Measurements from ENCODE around the gene DPH3.
"Not testable (repeated sequence)": the region's sequence is repeated elsewhere in the genome, so short reads cannot be mapped to it uniquely, and the experiment has no call there.

The DPH3 gene
- total RNA-seq = 28.3 to 46.2 reads per million in 2 experiments

DNA sequence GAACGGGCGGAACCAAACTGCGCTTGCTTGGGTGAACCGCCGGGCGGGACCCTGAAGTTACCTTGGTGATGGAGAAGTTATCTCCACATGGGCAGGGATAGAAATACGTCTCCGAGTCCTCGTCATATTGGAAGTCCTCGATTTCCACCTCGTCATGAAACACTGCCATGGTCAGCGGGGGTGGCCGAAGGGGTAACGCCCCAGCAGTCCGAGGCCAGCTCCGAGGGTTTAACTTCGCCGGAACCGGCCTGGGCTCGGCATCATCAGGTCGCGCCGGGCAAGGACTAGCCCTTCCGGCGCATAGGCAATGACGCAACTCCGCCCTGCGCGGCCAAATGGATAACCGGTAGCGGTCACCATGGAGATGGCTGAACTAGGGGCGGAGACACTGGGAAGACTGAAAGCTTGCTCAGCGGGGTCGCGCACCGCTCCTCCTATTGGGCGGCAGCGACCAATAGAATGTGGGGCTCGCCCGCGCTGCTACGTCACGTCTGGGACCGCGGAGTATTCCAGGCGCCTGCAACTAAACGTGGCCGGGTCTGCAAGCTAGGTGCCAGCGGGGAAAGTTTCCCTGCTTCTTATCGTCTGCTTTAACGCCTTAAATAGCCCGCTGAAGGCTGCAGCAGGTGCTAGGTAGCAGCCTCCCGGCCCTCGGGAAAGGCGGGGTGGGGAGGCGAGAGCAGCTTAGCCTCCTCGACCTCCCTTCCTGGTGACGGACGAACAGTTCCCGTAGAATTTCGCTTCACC is at the start of gene DPH3, which contains the start of gene OXNAD1:
Gene DPH3, minus strand, starts transcription at position 236 of the 747 bp plus-strand sequence. Its CDS starts 67 bp downstream, at position 169.
Gene OXNAD1, plus strand, starts transcription at position 505 of the 747 bp plus-strand sequence. CDS start 5,741 bp downstream, outside the sequence.
- DNase-seq (ENCODE audit: low read depth) = peak; percentile 98

DNA sequence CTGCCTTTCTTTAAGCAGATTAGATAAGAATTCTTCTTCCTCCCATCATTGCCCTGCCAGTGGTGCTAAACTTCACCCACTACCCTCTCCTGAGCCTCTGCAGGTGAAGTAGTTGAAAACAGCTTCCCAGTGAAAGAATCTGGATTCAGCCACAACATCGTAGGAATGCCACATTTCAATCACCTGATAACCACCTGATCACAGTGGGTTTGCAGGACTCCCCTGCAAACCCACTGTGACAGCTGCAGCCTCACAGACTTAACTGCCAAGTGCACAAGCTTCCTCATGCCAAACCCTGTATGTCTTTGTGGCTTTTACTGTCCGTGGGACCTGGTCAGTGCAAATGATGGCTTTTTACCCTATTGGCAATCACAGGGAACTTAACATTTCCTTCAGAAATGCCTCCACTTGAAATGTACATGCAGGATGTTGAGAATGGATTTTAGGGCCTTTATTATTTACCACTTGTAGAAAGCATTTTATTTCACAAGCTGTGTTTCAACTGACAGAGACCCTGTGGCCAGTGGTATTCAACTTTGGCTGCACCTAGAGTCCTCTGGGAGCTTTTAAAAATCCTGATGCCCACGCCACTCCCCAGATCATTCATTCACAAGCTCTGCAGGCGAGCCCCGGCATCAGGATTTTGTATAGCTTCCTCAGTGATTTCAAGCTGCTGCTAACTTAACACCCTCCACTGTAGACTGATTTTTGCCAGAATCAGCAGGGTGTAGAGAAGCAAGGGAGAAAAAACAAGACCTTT is 49.3 kb upstream of the DPH3 start:
- no peak for DNase-seq (ENCODE audit: low read depth)

DNA sequence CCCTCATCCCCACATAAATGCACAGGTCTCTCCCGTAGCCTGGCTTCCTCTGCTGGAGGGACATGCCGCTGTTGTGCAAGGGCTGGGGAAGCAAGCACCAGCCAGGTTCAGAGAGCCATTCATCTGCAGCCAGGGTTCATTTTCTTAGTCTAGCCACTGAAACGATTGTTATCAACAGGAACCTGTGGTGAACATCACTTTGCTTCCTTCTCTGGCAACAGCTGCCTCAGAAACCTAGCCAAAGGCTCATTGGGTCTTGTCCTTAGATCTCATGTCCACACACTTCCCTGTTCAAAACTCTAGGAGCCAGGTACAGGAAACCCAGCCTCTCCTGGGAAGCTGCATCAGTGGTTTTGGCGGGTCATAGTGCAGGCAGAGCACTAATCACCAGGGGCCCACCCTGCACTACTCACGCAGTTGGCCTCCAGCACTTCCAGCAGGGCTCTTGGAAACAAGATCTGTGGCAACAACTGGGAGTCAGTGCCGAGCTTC is 47.3 kb upstream of the DPH3 start:
- peak; percentile 48 for DNase-seq (ENCODE audit: low read depth)

DNA sequence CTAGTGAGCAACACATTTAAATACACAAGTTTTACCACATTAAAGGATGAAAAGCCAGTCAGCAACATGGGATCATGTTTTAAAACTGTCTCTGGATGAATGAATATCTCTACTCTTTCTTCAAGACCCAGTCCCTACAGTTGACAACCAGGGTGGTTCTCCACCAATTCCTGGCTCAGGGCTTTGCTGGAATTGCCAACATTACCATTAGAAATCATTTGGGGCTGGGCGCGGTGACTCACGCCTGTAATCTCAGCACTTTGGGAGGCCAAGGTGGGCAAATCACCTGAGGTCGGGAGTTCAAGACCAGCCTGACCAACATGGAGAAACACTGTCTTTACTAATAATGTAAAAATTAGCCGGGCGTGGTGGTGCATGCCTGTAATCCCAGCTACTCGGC is 45.7 kb upstream of the DPH3 start:
- not testable (repeated sequence) for DNase-seq (ENCODE audit: low read depth)

GRCh38 chr3:16309558-16309957 is 44.8 kb upstream of the DPH3 start:
- peak; percentile 53 for DNase-seq (ENCODE audit: low read depth)

DNA sequence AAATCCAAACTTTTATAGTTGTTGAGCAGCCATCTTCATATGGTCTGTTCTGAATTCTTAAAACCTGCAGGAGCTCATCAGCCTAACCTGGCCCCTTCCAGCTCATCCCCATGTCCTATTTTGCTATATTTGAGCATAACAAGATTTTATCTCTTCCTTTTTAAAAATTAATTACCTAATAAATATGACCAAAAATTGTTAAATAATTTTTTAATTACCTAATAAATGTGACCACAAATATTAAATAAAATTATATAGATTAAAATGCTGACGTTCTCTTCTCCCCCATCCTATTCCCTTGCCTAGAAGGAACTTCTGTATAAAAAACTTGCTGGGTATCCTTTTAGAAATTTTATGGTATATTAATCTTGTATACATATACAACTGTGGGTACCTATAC is 44.0 kb upstream of the DPH3 start:
- DNase-seq (ENCODE audit: low read depth) = no peak

GRCh38 chr3:16307832-16308531 is 43.2 kb upstream of the DPH3 start:
- no peak for DNase-seq (ENCODE audit: low read depth)

DNA sequence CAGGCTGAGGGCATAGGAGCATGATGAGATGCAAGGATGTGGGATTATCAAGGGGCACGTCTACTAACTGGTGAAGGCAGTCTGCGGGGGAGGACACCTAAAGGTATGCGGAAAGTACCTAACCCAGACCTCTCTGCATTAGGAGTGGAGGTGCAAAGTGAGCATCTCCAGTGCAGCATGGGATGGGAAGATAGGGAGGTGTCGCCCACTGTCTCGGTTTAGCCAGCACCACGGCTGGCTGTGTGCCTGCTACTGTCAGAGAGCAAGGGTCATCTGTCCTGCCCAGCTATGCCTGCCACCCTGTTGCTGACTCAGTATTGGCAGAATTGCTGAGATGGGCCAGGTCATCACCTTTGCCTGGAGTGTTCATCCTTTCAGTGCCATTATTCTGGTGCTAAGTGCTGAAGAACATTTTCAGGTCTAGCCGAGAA is 40.4 kb upstream of the DPH3 start:
- DNase-seq (ENCODE audit: low read depth) = peak; percentile 26

DNA sequence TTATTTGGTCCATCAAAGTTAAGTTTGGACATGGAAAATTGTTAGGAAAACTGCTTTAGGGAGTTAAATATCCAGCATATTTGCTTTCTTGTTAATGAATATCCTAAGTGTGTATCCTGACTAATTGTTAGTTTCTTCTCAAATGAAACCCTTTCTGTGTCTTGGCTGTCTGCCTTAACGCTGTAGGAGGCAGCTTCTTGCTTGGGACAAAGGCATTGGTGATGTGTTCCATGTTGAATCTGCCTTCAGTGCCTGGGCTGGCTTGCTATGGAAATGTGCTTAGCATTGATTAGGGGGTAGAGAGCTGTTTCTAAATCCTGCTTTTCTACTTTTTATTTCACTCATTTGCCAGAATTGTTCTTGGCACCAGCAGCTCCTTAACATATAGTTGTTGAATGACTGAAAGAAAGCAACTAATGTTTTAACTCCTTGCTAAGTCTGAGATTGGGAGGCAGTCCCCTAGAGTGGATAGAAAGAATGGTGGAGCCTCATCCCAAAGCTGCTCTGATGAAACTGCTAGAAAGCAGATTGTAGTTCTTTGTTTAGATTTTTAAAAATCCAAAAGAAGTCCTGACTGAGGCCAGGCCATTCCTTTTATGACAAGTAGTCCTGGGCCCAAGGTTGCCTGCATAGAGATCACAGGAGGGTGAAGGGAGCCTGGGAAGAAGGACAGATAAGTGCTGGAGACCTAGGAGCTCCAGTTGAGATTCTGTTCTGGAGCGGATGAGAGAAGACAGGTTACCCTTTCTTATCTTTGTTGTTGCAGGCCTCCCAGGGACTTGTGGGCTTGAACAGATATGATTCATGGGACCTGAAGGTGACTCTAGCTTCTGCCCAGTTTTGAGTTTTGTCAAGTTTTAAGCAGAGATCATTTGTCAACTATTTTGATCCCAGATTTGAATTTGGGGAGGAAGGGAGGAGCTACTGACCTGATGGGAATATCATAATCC is 39.6 kb upstream of the DPH3 start:
- DNase-seq (ENCODE audit: low read depth) = no peak

- DNase-seq (ENCODE audit: low read depth) = no peak
Observed at GRCh38 chr3:16303037-16303575, 38.4 kb upstream of the DPH3 start.

- no peak for DNase-seq (ENCODE audit: low read depth)
Observed at GRCh38 chr3:16302082-16302631, 37.4 kb upstream of the DPH3 start.

- no peak for DNase-seq (ENCODE audit: low read depth)
Observed at GRCh38 chr3:16301507-16301906, 36.8 kb upstream of the DPH3 start.

DNA sequence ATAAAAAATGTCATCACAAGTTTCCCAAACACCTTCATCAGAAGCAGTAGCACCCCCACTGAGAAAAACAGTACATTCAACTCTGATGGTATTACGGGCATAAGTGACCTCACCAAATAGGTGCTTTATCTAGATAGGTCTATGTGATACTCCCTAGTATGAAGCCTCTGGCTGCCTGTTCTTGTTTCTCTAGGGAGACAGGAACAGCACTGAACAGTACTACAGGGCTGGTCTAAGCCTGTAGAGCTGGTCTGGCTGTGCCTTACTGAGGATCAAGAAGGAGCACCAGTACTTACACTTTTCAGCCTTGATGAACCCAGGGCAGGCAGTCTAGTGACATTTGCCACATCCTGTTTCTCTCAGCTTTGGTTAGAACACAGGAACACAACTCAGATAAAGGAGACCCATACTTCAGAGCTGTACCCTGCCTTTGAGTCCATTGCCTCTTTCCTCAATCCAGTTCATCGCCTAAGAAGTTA is 36.2 kb upstream of the DPH3 start:
- DNase-seq (ENCODE audit: low read depth) = peak; percentile 37

- DNase-seq (ENCODE audit: low read depth) = no peak
Observed at GRCh38 chr3:16300307-16300706, 35.6 kb upstream of the DPH3 start.

- no peak for DNase-seq (ENCODE audit: low read depth)
Observed at GRCh38 chr3:16299746-16300145, 35.0 kb upstream of the DPH3 start.

GRCh38 chr3:16298891-16299290 is 34.1 kb upstream of the DPH3 start:
- no peak for DNase-seq (ENCODE audit: low read depth)

GRCh38 chr3:16297997-16298885 is 33.5 kb upstream of the DPH3 start:
- DNase-seq (ENCODE audit: low read depth) = no peak

- no peak for DNase-seq (ENCODE audit: low read depth)
Observed at GRCh38 chr3:16295298-16295890, 30.7 kb upstream of the DPH3 start.

GRCh38 chr3:16294844-16295243 is 30.1 kb upstream of the DPH3 start:
- no peak for DNase-seq (ENCODE audit: low read depth)
